OCI-LY3 (cell line): ENCODE measurements around the gene FAM107B.

ENCODE experiments used
- H2AFZ ChIP-seq: fragments of 200-600, 300-600 bp; shearing (Covaris generic); 2 replicates; pipeline ENCODE4 v1.6.0; 2014; ENCODE audit warnings: antibody characterized with exemption, low read depth, low read length
- H3K27ac ChIP-seq: fragments of 200-600, 300-600 bp; sonication (generic); 2 replicates; pipeline ENCODE4 v1.5.1; 2014; ENCODE audit warnings: mild to moderate bottlenecking, low read length, moderate library complexity, mixed read lengths
- H3K27me3 ChIP-seq: fragments of 200-600, 300-600 bp; sonication (generic); 2 replicates; pipeline ENCODE4 v1.6.1; 2014; ENCODE audit warnings: low read depth, low read length, mixed read lengths
- H3K36me3 ChIP-seq: fragments of 200-600, 300-600 bp; sonication (generic); replicated peaks from 2 replicates; pipeline ENCODE3; 2014; ENCODE audit warnings: low read depth, low read length, mixed read lengths
- H3K4me1 ChIP-seq: fragments of 300-600, 200-600 bp; sonication (generic); 2 replicates; pipeline ENCODE4 v1.6.1; 2014; ENCODE audit warnings: low read length, mixed read lengths
- H3K4me2 ChIP-seq: fragments of 200-600, 300-600 bp; sonication (generic); 2 replicates; pipeline ENCODE4 v1.6.1; 2014; ENCODE audit warnings: low read length, mixed read lengths
- H3K4me3 ChIP-seq: fragments of 300-600, 200-600 bp; sonication (generic); 2 replicates; pipeline ENCODE4 v1.5.1; 2014; ENCODE audit warnings: antibody characterized with exemption, mild to moderate bottlenecking, low read length, moderate library complexity
- H3K79me2 ChIP-seq: fragments of 300-600, 200-600 bp; shearing (Covaris generic); 2 replicates; pipeline ENCODE4 v1.6.1; 2014; ENCODE audit warnings: mild to moderate bottlenecking, low read length, mixed read lengths
- H3K9ac ChIP-seq: fragments of 300-600, 200-600 bp; shearing (Covaris generic); 2 replicates; pipeline ENCODE4 v1.6.0; 2014; ENCODE audit warnings: mild to moderate bottlenecking, low read length, moderate library complexity
- H3K9me3 ChIP-seq: fragments of 200-600, 300-600 bp; shearing (Covaris generic); 2 replicates; pipeline ENCODE4 v1.6.1; 2014; ENCODE audit warnings: low read length, mixed read lengths; ENCODE audit not compliant: insufficient read depth
- H4K20me1 ChIP-seq: fragments of 200-600, 300-600 bp; sonication (generic); 2 replicates; pipeline ENCODE4 v1.6.1; 2016; ENCODE audit warnings: low read length, mixed read lengths; ENCODE audit not compliant: insufficient read depth
- CTCF ChIP-seq: fragments of 200-600, 300-600 bp; sonication (generic); IDR thresholded peaks from 2 replicates; pipeline ENCODE4 v1.5.1; 2014; ENCODE audit warnings: antibody characterized with exemption, low read length, low read depth
- EZH2phosphoT487 ChIP-seq: fragments of 200-600 bp; shearing (Covaris generic); IDR thresholded peaks from 2 replicates; pipeline ENCODE4 v1.6.1; 2018; ENCODE audit warnings: antibody characterized with exemption, mixed run types, low read depth

The FAM107B gene

GRCh38 chr10:14658331-14659127 lies 116.2 kb downstream of the FAM107B start:
- 0 out of 2 replicates have a peak, but pooled peaks cover 4% of the 10 kb centered on the region for H3K9me3 ChIP-seq
- H3K4me3 ChIP-seq = no peak overlapping the region
- no peak overlapping the region for H3K9ac ChIP-seq
- peaks cover 75% of the 10 kb centered on the region for H3K4me1 ChIP-seq
- H3K27me3 ChIP-seq = peaks cover 26% of the 10 kb centered on the region; the same call in 1 of the 2 replicates
- peaks cover 7% of the 10 kb centered on the region for H3K36me3 ChIP-seq
- peak overlapping the region; percentile 25; the same call in 1 of the 2 replicates for H3K27ac ChIP-seq
- H2AFZ ChIP-seq = no peak overlapping the region
- peak overlapping the region; percentile 65 for H3K4me2 ChIP-seq
- no peaks in the 10 kb centered on the region for H3K79me2 ChIP-seq
- H4K20me1 ChIP-seq = no peaks in the 10 kb centered on the region
- no peak for TF ChIP-seq EZH2phosphoT487
- no peak for TF ChIP-seq CTCF

- H3K27ac ChIP-seq = no peak overlapping the region
- 0 out of 2 replicates have a peak, but pooled peaks cover 3% of the 10 kb centered on the region for H3K9me3 ChIP-seq
- no peaks in the 10 kb centered on the region for H4K20me1 ChIP-seq
- no peak overlapping the region for H2AFZ ChIP-seq
- no peak overlapping the region for H3K4me3 ChIP-seq
- H3K4me1 ChIP-seq = peaks cover 89% of the 10 kb centered on the region
- no peaks in the 10 kb centered on the region for H3K79me2 ChIP-seq
- TF ChIP-seq CTCF (no peak), EZH2phosphoT487 (no peak)
- peaks cover 26% of the 10 kb centered on the region; the same call in 1 of the 2 replicates for H3K27me3 ChIP-seq
- H3K9ac ChIP-seq = no peak overlapping the region
- H3K36me3 ChIP-seq = peaks cover 5% of the 10 kb centered on the region
- H3K4me2 ChIP-seq = no peak overlapping the region
Observed at GRCh38 chr10:14656052-14656730, 118.5 kb downstream of the FAM107B start.

DNA sequence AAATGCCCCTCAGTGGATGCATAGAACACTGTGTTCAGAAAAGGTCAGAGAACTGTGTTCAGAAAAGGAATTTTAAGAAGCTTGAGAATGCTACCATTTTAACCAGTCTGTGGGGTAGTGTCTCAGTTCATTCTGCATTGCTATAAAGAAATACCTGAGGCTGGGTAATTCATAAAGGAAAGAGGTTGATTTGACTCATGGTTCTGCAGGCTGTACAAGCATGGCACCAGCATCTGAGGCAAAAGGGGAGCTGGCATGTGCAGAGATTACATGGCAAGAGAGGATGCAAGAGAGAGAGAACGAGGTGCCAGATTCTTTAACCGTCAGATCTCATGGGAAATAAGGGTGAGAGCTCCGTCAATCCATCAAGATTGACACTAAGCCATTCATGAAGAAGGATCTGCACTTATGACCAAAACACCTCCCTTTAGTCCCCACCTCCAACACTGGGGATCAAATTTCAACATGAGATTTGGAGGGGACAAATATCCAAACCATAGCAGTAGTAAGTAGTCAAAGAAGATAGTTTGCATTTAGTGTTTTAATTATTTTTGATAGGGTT lies 119.8 kb downstream of the FAM107B start:
- peaks cover 76% of the 10 kb centered on the region for H3K4me1 ChIP-seq
- peak overlapping the region; percentile 86 for H3K4me2 ChIP-seq
- H3K4me3 ChIP-seq = peak overlapping the region; percentile 57
- TF ChIP-seq EZH2phosphoT487 (no peak), CTCF (no peak)
- H3K27ac ChIP-seq = no peak overlapping the region
- H2AFZ ChIP-seq = no peak overlapping the region
- H3K9ac ChIP-seq = peak overlapping the region; percentile 1; the same call in 1 of the 2 replicates
- no peaks in the 10 kb centered on the region for H3K9me3 ChIP-seq
- no peaks in the 10 kb centered on the region for H3K79me2 ChIP-seq
- no peaks in the 10 kb centered on the region for H4K20me1 ChIP-seq
- H3K27me3 ChIP-seq = peaks cover 26% of the 10 kb centered on the region; the same call in 1 of the 2 replicates
- H3K36me3 ChIP-seq = no peaks in the 10 kb centered on the region
